ENCODE results near the gene ACTA2. TPM values are rescaled to one million over a fixed set of nuclear protein-coding genes. Genes with fewer than 3 reads are reported as not detected.

The ACTA2 gene
- total RNA-seq, 1 donor from 2014 or later: 126 TPM

GRCh38 chr10:88966797-88967196, 14.2 kb upstream of the ACTA2 start:
- Mint-ChIP-seq H3K9me3 (no peaks in the 10 kb centered on the region), H3K4me3 (no peak overlapping the region), H3K36me3 (no peaks in the 10 kb centered on the region), H3K27me3 (ENCODE audit: low read depth) (no peaks in the 10 kb centered on the region), H3K4me1 (peaks cover 17% of the 10 kb centered on the region), H3K27ac (no peak overlapping the region)
- TF ChIP-seq CTCF (IDR thresholded peaks at IDR 0.05; ENCODE audit: unreplicated experiment): no peak
- DNase-seq (ENCODE audit: low spot score in 2 of 2, unreplicated experiment in 2 of 2): no peak

- Mint-ChIP-seq H3K4me3 (no peak overlapping the region), H3K36me3 (no peaks in the 10 kb centered on the region), H3K4me1 (peaks cover 17% of the 10 kb centered on the region), H3K27me3 (ENCODE audit: low read depth) (no peaks in the 10 kb centered on the region), H3K27ac (peak overlapping the region; percentile 6), H3K9me3 (no peaks in the 10 kb centered on the region)
- TF ChIP-seq CTCF (IDR thresholded peaks at IDR 0.05; ENCODE audit: unreplicated experiment): no peak
- no peak for DNase-seq (ENCODE audit: low spot score in 2 of 2, unreplicated experiment in 2 of 2)
Measured at GRCh38 chr10:88964869-88965415, 12.4 kb upstream of the ACTA2 start.

- no peak overlapping the region for H3K4me3 Mint-ChIP-seq
- DNase-seq (ENCODE audit: low spot score in 2 of 2, unreplicated experiment in 2 of 2): no peak
- no peaks in the 10 kb centered on the region for H3K9me3 Mint-ChIP-seq
- TF ChIP-seq CTCF (IDR thresholded peaks at IDR 0.05; ENCODE audit: unreplicated experiment): no peak
- peaks cover 17% of the 10 kb centered on the region for H3K4me1 Mint-ChIP-seq
- no peak overlapping the region for H3K27ac Mint-ChIP-seq
- H3K27me3 Mint-ChIP-seq (ENCODE audit: low read depth): no peaks in the 10 kb centered on the region
- H3K36me3 Mint-ChIP-seq: no peaks in the 10 kb centered on the region
Measured at GRCh38 chr10:88964360-88964759, 11.8 kb upstream of the ACTA2 start.

- Mint-ChIP-seq H3K4me1 (peaks cover 17% of the 10 kb centered on the region), H3K36me3 (no peaks in the 10 kb centered on the region), H3K4me3 (no peak overlapping the region), H3K27me3 (ENCODE audit: low read depth) (no peaks in the 10 kb centered on the region), H3K9me3 (no peaks in the 10 kb centered on the region), H3K27ac (no peak overlapping the region)
- DNase-seq (ENCODE audit: low spot score in 2 of 2, unreplicated experiment in 2 of 2): no peak
- TF ChIP-seq CTCF (IDR thresholded peaks at IDR 0.05; ENCODE audit: unreplicated experiment): peak; percentile 23
Measured at GRCh38 chr10:88963318-88963717, 10.7 kb upstream of the ACTA2 start.

- no peaks in the 10 kb centered on the region for H3K36me3 Mint-ChIP-seq
- peaks cover 17% of the 10 kb centered on the region for H3K4me1 Mint-ChIP-seq
- H3K4me3 Mint-ChIP-seq: no peak overlapping the region
- H3K27ac Mint-ChIP-seq: no peak overlapping the region
- no peak for DNase-seq (ENCODE audit: low spot score in 2 of 2, unreplicated experiment in 2 of 2)
- H3K9me3 Mint-ChIP-seq: no peaks in the 10 kb centered on the region
- no peaks in the 10 kb centered on the region for H3K27me3 Mint-ChIP-seq (ENCODE audit: low read depth)
- no peak for TF ChIP-seq CTCF (IDR thresholded peaks at IDR 0.05; ENCODE audit: unreplicated experiment)
Measured at GRCh38 chr10:88962336-88962735, 9.8 kb upstream of the ACTA2 start.

GRCh38 chr10:88961266-88961665, 8.7 kb upstream of the ACTA2 start:
- Mint-ChIP-seq H3K36me3 (no peaks in the 10 kb centered on the region), H3K4me3 (no peak overlapping the region), H3K4me1 (peaks cover 13% of the 10 kb centered on the region), H3K27me3 (ENCODE audit: low read depth) (no peaks in the 10 kb centered on the region), H3K27ac (no peak overlapping the region), H3K9me3 (no peaks in the 10 kb centered on the region)
- DNase-seq (ENCODE audit: low spot score in 2 of 2, unreplicated experiment in 2 of 2): no peak
- TF ChIP-seq CTCF (IDR thresholded peaks at IDR 0.05; ENCODE audit: unreplicated experiment): no peak

Data from mesothelial cell of epicardium (in vitro differentiated cells).